Forelimb muscle (tissue), 1 donor: ENCODE results near the gene NNT. TPM values are rescaled to one million over a fixed set of nuclear protein-coding genes. Genes with fewer than 3 reads are reported as not detected.
"Not testable (repeated sequence)": the region's sequence is repeated elsewhere in the genome, so short reads cannot be mapped to it uniquely, and the experiment has no call there.

Experiments
- DNase-seq: peaks from one replicate; pipeline ENCODE4 v3.0.0-alpha.2; 2013; ENCODE audit warnings: low read depth
- polyA plus RNA-seq: library from polyadenylated mRNA; unstranded; fragments of 120-200 nt; gene quantifications from one replicate; pipeline ENCODE4 v1.2.1, GENCODE V29; 2013; ENCODE audit not compliant: insufficient read length

The NNT gene
- polyA plus RNA-seq, 1 donor = 93.3 TPM

GRCh38 chr5:43582082-43583005, 20.6 kb upstream of the NNT start:
- DNase-seq = no peak

GRCh38 chr5:43583724-43584123, 19.3 kb upstream of the NNT start:
- DNase-seq = no peak

- DNase-seq = no peak
Measured at GRCh38 chr5:43584166-43584699, 18.7 kb upstream of the NNT start.

GRCh38 chr5:43588842-43589241, 14.1 kb upstream of the NNT start:
- no peak for DNase-seq

- DNase-seq = no peak
Measured at GRCh38 chr5:43589310-43589709, 13.7 kb upstream of the NNT start.

GRCh38 chr5:43590700-43591099, 12.3 kb upstream of the NNT start:
- no peak for DNase-seq

GRCh38 chr5:43592363-43592762, 10.6 kb upstream of the NNT start:
- no peak for DNase-seq

- DNase-seq = not testable (repeated sequence)
Measured at GRCh38 chr5:43598927-43599326, 4.1 kb upstream of the NNT start.

GRCh38 chr5:43601454-43602260, 1.3 kb upstream of the NNT start:
- DNase-seq = no peak

- no peak for DNase-seq
Measured at GRCh38 chr5:43603344-43604217, 601 bp downstream of the NNT start.

- no peak for DNase-seq
Measured at GRCh38 chr5:43604699-43605098, 1.7 kb downstream of the NNT start.

- no peak for DNase-seq
Measured at GRCh38 chr5:43606351-43606750, 3.4 kb downstream of the NNT start.

GRCh38 chr5:43608406-43608805, 5.4 kb downstream of the NNT start:
- no peak for DNase-seq

- no peak for DNase-seq
Measured at GRCh38 chr5:43609752-43610151, 6.8 kb downstream of the NNT start.

- DNase-seq = no peak
Measured at GRCh38 chr5:43613370-43613769, 10.4 kb downstream of the NNT start.

- no peak for DNase-seq
Measured at GRCh38 chr5:43615445-43616184, 12.6 kb downstream of the NNT start.

GRCh38 chr5:43616535-43616934, 13.6 kb downstream of the NNT start:
- DNase-seq = no peak

GRCh38 chr5:43619380-43619779, 16.4 kb downstream of the NNT start:
- no peak for DNase-seq

- no peak for DNase-seq
Measured at GRCh38 chr5:43619911-43620310, 16.9 kb downstream of the NNT start.

GRCh38 chr5:43620944-43621505, 18.0 kb downstream of the NNT start:
- no peak for DNase-seq
